Measurements from ENCODE around the gene AUTS2. TPM values are rescaled to one million over a fixed set of nuclear protein-coding genes. Genes with fewer than 3 reads are reported as not detected.

AUTS2 gene
- total and polyA plus RNA-seq, 2 experiments from 2014 or later = 3.0 to 4.4 TPM

GRCh38 chr7:69645683-69646082 is 47.4 kb downstream of the AUTS2 start:
- H3K79me2 ChIP-seq (ENCODE audit: insufficient read depth) = no peaks in the 10 kb centered on the region
- H3K9me3 ChIP-seq (ENCODE audit: low read depth) = no peaks in the 10 kb centered on the region
- no peak overlapping the region for H3K4me3 ChIP-seq
- no peak overlapping the region for H3K4me2 ChIP-seq (ENCODE audit: unreplicated experiment)
- H2AFZ ChIP-seq = no peak overlapping the region
- H3K4me1 ChIP-seq (ENCODE audit: insufficient read depth) = no peaks in the 10 kb centered on the region
- DNase-seq = no peak
- H3K27ac ChIP-seq = no peak overlapping the region
- no peak overlapping the region for H3K9ac ChIP-seq
- no peaks in the 10 kb centered on the region for H4K20me1 ChIP-seq (ENCODE audit: insufficient read depth)
- no peaks in the 10 kb centered on the region for H3K9me2 ChIP-seq (ENCODE audit: insufficient read depth)
- WGBS, 2 experiments (ENCODE audit: low coverage in 1 of 2, low lambda C conversion rate in 2 of 2, missing lambda C conversion rate in 2 of 2) = 27 to 43% methylated on average over 3 to 4 of the region's 4 CpGs
- TF ChIP-seq EZH2 (IDR thresholded peaks at IDR 0.05; ENCODE audit: insufficient read depth, poor library complexity, severe bottlenecking) (no peak), EZH2phosphoT487 (IDR thresholded peaks at IDR 0.05; ENCODE audit: insufficient read depth, low read depth) (no peak)
- no peaks in the 10 kb centered on the region for H3K27me3 ChIP-seq (replicated peaks; ENCODE audit: insufficient read depth)
- H3K36me3 ChIP-seq (ENCODE audit: low read depth) = no peaks in the 10 kb centered on the region
- H3F3A ChIP-seq (ENCODE audit: insufficient read depth) = no peaks in the 10 kb centered on the region
- in situ Hi-C loops (cut with MboI) = no loop called here

DNA sequence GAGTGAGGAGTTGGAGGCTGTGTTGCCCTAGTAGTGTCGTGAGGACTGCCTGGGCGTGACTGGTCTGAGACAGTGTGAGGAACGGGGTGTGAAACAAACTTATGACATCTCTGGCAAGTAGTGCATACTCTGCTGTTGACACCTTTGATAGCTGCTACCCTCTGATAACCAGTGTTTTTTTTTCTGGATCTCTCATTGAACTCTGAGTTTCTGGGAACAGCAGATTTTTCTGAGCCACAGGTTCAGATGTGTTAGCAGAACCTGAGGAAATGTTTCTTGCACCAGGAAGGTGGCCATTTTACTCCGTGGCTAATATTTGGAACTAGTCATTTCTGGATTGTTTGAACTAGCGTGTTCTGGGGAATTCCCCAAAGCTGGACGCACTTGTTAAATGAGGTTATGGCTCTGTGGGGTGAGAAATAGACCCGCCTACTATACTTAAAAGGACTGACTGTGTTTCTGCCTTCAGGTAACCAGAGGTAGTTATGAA is 52.9 kb downstream of the AUTS2 start:
- no peak overlapping the region for H3K4me2 ChIP-seq (ENCODE audit: unreplicated experiment)
- H3K9ac ChIP-seq = no peak overlapping the region
- H3K79me2 ChIP-seq (ENCODE audit: insufficient read depth) = no peaks in the 10 kb centered on the region
- no peaks in the 10 kb centered on the region for H3K27me3 ChIP-seq (replicated peaks; ENCODE audit: insufficient read depth)
- no peaks in the 10 kb centered on the region for H3K4me1 ChIP-seq (ENCODE audit: insufficient read depth)
- TF ChIP-seq EZH2phosphoT487 (IDR thresholded peaks at IDR 0.05; ENCODE audit: insufficient read depth, low read depth) (no peak), EZH2 (IDR thresholded peaks at IDR 0.05; ENCODE audit: insufficient read depth, poor library complexity, severe bottlenecking) (no peak)
- no peaks in the 10 kb centered on the region for H3K9me3 ChIP-seq (ENCODE audit: low read depth)
- H3K4me3 ChIP-seq = no peak overlapping the region
- no peak overlapping the region for H2AFZ ChIP-seq
- no peaks in the 10 kb centered on the region for H3K36me3 ChIP-seq (ENCODE audit: low read depth)
- H3F3A ChIP-seq (ENCODE audit: insufficient read depth) = no peaks in the 10 kb centered on the region
- 85 to 90% methylated on average over 7 of the region's 7 CpGs for WGBS, 2 experiments (ENCODE audit: low coverage in 1 of 2, low lambda C conversion rate in 2 of 2, missing lambda C conversion rate in 2 of 2)
- no peaks in the 10 kb centered on the region for H3K9me2 ChIP-seq (ENCODE audit: insufficient read depth)
- no peak overlapping the region for H3K27ac ChIP-seq
- H4K20me1 ChIP-seq (ENCODE audit: insufficient read depth) = no peaks in the 10 kb centered on the region
- DNase-seq = no peak
- in situ Hi-C loops (cut with MboI) = no loop called here

DNA sequence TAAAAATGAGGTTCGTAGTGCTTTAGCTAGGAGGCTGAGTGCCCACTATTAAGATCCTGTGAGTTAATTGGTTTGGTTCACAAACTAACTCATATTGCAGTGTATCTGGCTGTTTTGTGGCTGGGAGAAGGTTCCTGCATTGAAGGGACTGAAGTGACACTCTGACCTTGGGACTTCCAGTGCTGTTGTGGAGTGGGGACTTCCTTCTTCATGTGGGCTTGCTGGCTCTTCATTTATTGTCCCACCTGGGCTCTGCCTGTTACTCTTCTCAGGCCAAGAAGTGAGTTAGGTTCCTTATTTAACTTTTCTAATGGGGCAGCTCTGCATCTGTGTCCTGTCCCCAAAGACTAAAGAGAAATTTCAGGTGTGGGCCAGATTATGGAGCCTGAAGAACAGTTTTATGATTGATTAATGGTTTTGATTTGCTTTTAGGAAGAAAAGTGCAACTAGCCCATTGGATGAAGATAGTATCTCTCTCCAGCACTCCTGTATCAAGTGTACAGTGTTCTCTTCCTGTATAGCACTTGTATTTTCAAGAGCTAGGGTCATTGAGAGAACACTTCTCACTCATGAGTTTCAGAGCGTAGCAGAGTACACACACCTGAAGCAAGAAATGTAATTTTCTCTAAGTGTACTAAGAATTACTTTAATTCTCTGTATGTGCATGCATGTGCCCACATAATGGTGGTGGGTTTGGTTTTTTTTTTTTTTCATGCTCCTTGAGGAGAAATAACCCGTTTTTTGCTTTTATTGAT is 54.8 kb downstream of the AUTS2 start:
- in situ Hi-C loops (cut with MboI) = no loop called here
- DNase-seq = no peak
- Histone ChIP-seq H3K36me3 (ENCODE audit: low read depth) (no peaks in the 10 kb centered on the region), H2AFZ (no peak overlapping the region), H3K4me2 (ENCODE audit: unreplicated experiment) (no peak overlapping the region), H3K4me3 (no peak overlapping the region), H3K9me3 (ENCODE audit: low read depth) (no peaks in the 10 kb centered on the region), H3K79me2 (ENCODE audit: insufficient read depth) (no peaks in the 10 kb centered on the region), H3K9me2 (ENCODE audit: insufficient read depth) (no peaks in the 10 kb centered on the region), H3F3A (ENCODE audit: insufficient read depth) (no peaks in the 10 kb centered on the region), H3K9ac (no peak overlapping the region), H3K4me1 (ENCODE audit: insufficient read depth) (peaks cover 8% of the 10 kb centered on the region; the same call in 1 of the 2 replicates), H3K27me3 (replicated peaks; ENCODE audit: insufficient read depth) (no peaks in the 10 kb centered on the region), H3K27ac (no peak overlapping the region), H4K20me1 (ENCODE audit: insufficient read depth) (no peaks in the 10 kb centered on the region)
- 81 to 85% methylated on average over 3 of the region's 3 CpGs for WGBS, 2 experiments (ENCODE audit: low coverage in 1 of 2, low lambda C conversion rate in 2 of 2, missing lambda C conversion rate in 2 of 2)
- no peak for TF ChIP-seq EZH2phosphoT487 (IDR thresholded peaks at IDR 0.05; ENCODE audit: insufficient read depth, low read depth)
- TF ChIP-seq EZH2 (IDR thresholded peaks at IDR 0.05; ENCODE audit: insufficient read depth, poor library complexity, severe bottlenecking) = no peak

GRCh38 chr7:69653806-69654205 is 55.5 kb downstream of the AUTS2 start:
- no peak for TF ChIP-seq EZH2 (IDR thresholded peaks at IDR 0.05; ENCODE audit: insufficient read depth, poor library complexity, severe bottlenecking)
- no peak for TF ChIP-seq EZH2phosphoT487 (IDR thresholded peaks at IDR 0.05; ENCODE audit: insufficient read depth, low read depth)
- Histone ChIP-seq H3K4me3 (no peak overlapping the region), H3K4me2 (ENCODE audit: unreplicated experiment) (no peak overlapping the region), H3F3A (ENCODE audit: insufficient read depth) (no peaks in the 10 kb centered on the region), H3K27ac (no peak overlapping the region), H3K27me3 (replicated peaks; ENCODE audit: insufficient read depth) (no peaks in the 10 kb centered on the region), H3K9ac (no peak overlapping the region), H3K79me2 (ENCODE audit: insufficient read depth) (no peaks in the 10 kb centered on the region), H3K9me2 (ENCODE audit: insufficient read depth) (no peaks in the 10 kb centered on the region), H4K20me1 (ENCODE audit: insufficient read depth) (no peaks in the 10 kb centered on the region), H3K36me3 (ENCODE audit: low read depth) (no peaks in the 10 kb centered on the region), H2AFZ (no peak overlapping the region), H3K4me1 (ENCODE audit: insufficient read depth) (peaks cover 8% of the 10 kb centered on the region; the same call in 1 of the 2 replicates), H3K9me3 (ENCODE audit: low read depth) (no peaks in the 10 kb centered on the region)
- WGBS, 2 experiments (ENCODE audit: low coverage in 1 of 2, low lambda C conversion rate in 2 of 2, missing lambda C conversion rate in 2 of 2) = 51 to 55% methylated on average over 2 of the region's 2 CpGs
- in situ Hi-C loops (cut with MboI) = no loop called here
- DNase-seq = no peak

Measured in GM23248 (cell line).